ENCODE data around the gene PRPF6. TPM values are rescaled to one million over a fixed set of nuclear protein-coding genes. Genes with fewer than 3 reads are reported as not detected.
A peak's percentile ranks its signal among the peaks of the same experiment; 100 is the strongest.

The PRPF6 gene
- polyA plus RNA-seq, 2 of the 4 experiments (the other 2 are of a cell fraction) = 42.8 to 47.2 TPM

DNA sequence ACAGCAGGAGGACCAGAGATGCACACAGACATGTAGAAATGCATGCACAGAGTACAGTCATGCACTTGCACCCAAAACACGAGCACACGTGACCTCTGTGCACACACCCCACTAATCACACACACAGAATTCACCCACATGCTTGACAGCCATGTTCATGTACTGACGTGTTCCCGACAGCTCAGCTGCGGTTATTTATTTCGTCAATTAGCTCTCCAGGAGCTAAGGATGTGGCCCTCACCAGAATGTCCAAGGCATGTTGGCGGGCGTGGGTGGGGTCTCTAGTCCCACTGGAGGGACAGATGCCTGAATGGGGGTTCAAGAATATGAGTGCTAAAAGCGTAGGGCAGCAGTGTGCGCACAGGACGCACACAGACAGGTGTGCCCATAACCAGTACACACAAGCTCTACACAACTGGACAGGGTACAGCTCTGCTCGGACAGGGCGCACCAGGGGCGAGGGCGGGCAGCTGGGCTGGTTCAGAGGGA lies 571 bp upstream of the PRPF6 start:
- H3K27ac ChIP-seq = peak overlapping the region; percentile 94 to 95
- H3K9me3 ChIP-seq = no peaks in the 10 kb centered on the region
- ChIA-PET CTCF (interaction anchor here (0.6 to 3.3 kb wide), 44 partner anchors 8 to 483 kb away, joined by 3 to 27 read pairs (median 4); partner anchors contain the start of genes ARFRP1, C20orf204, OPRL1 and PTK6), POLR2A (interaction anchor here (0.5 to 1.2 kb wide), 31 partner anchors 10 to 460 kb away, joined by 3 to 17 read pairs (median 4); partner anchors contain the start of genes ABHD16B, ARFRP1, GMEB2 and OPRL1)
- peak overlapping the region; percentile 81 for H3K4me2 ChIP-seq
- WGBS (ENCODE audit: missing lambda C conversion rate) = 93% methylated on average over 15 of the region's 15 CpGs
- FAIRE-seq (no peak), ATAC-seq (peak; percentile 51 to 66; a peak in 4 of 6 replicates), DNase-seq (ENCODE audit: low read depth in 1 of 2, low spot score in 1 of 2) (no peak)
- H3K4me1 ChIP-seq = peaks cover 34% of the 10 kb centered on the region
- TF ChIP-seq HOXB5 (CRISPR knock-in tag; IDR thresholded peaks at IDR 0.05) = no peak
- TF ChIP-seq FOSL2 (IDR thresholded peaks at IDR 0.05) = no peak
- no peak for TF ChIP-seq FOSL2 (CRISPR knock-in tag; IDR thresholded peaks at IDR 0.05)
- no peak for TF ChIP-seq RARB (CRISPR knock-in tag; IDR thresholded peaks at IDR 0.05)
- TF ChIP-seq, protein P1, sequence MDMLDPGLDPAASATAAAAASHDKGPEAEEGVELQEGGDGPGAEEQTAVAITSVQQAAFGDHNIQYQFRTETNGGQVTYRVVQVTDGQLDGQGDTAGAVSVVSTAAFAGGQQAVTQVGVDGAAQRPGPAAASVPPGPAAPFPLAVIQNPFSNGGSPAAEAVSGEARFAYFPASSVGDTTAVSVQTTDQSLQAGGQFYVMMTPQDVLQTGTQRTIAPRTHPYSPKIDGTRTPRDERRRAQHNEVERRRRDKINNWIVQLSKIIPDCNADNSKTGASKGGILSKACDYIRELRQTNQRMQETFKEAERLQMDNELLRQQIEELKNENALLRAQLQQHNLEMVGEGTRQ (IDR thresholded peaks at IDR 0.05) = no peak
- TF ChIP-seq, protein P2, sequence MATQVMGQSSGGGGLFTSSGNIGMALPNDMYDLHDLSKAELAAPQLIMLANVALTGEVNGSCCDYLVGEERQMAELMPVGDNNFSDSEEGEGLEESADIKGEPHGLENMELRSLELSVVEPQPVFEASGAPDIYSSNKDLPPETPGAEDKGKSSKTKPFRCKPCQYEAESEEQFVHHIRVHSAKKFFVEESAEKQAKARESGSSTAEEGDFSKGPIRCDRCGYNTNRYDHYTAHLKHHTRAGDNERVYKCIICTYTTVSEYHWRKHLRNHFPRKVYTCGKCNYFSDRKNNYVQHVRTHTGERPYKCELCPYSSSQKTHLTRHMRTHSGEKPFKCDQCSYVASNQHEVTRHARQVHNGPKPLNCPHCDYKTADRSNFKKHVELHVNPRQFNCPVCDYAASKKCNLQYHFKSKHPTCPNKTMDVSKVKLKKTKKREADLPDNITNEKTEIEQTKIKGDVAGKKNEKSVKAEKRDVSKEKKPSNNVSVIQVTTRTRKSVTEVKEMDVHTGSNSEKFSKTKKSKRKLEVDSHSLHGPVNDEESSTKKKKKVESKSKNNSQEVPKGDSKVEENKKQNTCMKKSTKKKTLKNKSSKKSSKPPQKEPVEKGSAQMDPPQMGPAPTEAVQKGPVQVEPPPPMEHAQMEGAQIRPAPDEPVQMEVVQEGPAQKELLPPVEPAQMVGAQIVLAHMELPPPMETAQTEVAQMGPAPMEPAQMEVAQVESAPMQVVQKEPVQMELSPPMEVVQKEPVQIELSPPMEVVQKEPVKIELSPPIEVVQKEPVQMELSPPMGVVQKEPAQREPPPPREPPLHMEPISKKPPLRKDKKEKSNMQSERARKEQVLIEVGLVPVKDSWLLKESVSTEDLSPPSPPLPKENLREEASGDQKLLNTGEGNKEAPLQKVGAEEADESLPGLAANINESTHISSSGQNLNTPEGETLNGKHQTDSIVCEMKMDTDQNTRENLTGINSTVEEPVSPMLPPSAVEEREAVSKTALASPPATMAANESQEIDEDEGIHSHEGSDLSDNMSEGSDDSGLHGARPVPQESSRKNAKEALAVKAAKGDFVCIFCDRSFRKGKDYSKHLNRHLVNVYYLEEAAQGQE (IDR thresholded peaks at IDR 0.05) = no peak
- no peak for TF ChIP-seq RAD21 (conservative IDR thresholded peaks at IDR 0.05 in 1 of 2, IDR thresholded peaks at IDR 0.05 in 1 of 2)
- TF ChIP-seq EP300 (IDR thresholded peaks at IDR 0.05) = no peak
- no peak for TF ChIP-seq NFE2L2 (conservative IDR thresholded peaks at IDR 0.05; ENCODE audit: low read length)
- no peak for TF ChIP-seq MAZ (IDR thresholded peaks at IDR 0.05; ENCODE audit: borderline replicate concordance, low read depth, low read length)
- no peak for TF ChIP-seq RFX5 (IDR thresholded peaks at IDR 0.05)
- no peak for TF ChIP-seq JUN (IDR thresholded peaks at IDR 0.05)
- no peak for TF ChIP-seq CHD2 (IDR thresholded peaks at IDR 0.05; ENCODE audit: low read length, partially characterized antibody)
- TF ChIP-seq ZNF302 (CRISPR knock-in tag; IDR thresholded peaks at IDR 0.05) = no peak
- no peak for TF ChIP-seq MAFK (IDR thresholded peaks at IDR 0.05; ENCODE audit: partially characterized antibody)
- TF ChIP-seq, protein P3, sequence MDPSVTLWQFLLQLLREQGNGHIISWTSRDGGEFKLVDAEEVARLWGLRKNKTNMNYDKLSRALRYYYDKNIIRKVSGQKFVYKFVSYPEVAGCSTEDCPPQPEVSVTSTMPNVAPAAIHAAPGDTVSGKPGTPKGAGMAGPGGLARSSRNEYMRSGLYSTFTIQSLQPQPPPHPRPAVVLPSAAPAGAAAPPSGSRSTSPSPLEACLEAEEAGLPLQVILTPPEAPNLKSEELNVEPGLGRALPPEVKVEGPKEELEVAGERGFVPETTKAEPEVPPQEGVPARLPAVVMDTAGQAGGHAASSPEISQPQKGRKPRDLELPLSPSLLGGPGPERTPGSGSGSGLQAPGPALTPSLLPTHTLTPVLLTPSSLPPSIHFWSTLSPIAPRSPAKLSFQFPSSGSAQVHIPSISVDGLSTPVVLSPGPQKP (IDR thresholded peaks at IDR 0.05; ENCODE audit: low read depth, low read length) = no peak
- TF ChIP-seq BHLHE40 (IDR thresholded peaks at IDR 0.05; ENCODE audit: low read depth, low read length) = no peak
- no peak for TF ChIP-seq NPAS2 (CRISPR knock-in tag; IDR thresholded peaks at IDR 0.05; ENCODE audit: borderline replicate concordance)
- TF ChIP-seq, protein P4, sequence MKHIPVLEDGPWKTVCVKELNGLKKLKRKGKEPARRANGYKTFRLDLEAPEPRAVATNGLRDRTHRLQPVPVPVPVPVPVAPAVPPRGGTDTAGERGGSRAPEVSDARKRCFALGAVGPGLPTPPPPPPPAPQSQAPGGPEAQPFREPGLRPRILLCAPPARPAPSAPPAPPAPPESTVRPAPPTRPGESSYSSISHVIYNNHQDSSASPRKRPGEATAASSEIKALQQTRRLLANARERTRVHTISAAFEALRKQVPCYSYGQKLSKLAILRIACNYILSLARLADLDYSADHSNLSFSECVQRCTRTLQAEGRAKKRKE (CRISPR knock-in tag; IDR thresholded peaks at IDR 0.05; ENCODE audit: low read depth) = no peak
- no peak for TF ChIP-seq NR3C1 (IDR thresholded peaks at IDR 0.05)
- peak overlapping the region; percentile 93 for H3K4me3 ChIP-seq

DNA sequence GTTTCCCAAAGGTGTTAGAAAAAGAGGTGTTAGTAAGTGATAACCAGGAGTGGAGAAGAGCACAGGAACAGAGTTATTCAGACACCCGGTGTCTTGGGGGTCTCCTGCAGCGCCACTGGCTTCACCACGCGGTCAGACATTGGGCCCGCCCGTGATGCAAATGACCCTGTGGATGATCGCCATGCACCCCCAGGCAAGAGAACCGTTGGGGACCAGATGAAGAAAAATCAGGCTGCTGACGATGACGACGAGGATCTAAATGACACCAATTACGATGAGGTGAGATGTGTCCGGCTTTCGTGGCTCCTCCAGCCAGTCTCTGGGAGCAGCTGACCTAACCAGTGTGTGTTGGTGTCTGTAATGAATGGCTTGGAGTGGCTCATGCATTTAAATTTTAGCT lies 2.0 kb downstream of the PRPF6 start:
- no peak overlapping the region for H3K27ac ChIP-seq
- ChIA-PET CTCF (interaction anchor here (0.7 to 3.2 kb wide), 5 partner anchors 9 to 87 kb away, joined by 3 to 20 read pairs (median 6); no protein-coding TSS in a partner anchor), POLR2A (interaction anchor here (0.6 to 1.6 kb wide), 2 partner anchors 55 to 118 kb away, joined by 3 to 5 read pairs; partner anchors contain the start of gene TPD52L2)
- no peaks in the 10 kb centered on the region for H3K9me3 ChIP-seq
- TF ChIP-seq HEYL (CRISPR knock-in tag; IDR thresholded peaks at IDR 0.05) (no peak), KDM5A (IDR thresholded peaks at IDR 0.05) (no peak), RARB (CRISPR knock-in tag; IDR thresholded peaks at IDR 0.05) (no peak), JUNB (IDR thresholded peaks at IDR 0.05) (no peak), GATA3 (IDR thresholded peaks at IDR 0.05; ENCODE audit: borderline replicate concordance) (no peak)
- no peak overlapping the region for H3K4me3 ChIP-seq
- ATAC-seq (no peak), FAIRE-seq (no peak), DNase-seq (ENCODE audit: low read depth in 1 of 2, low spot score in 1 of 2) (no peak)
- H3K4me2 ChIP-seq = peak overlapping the region; percentile 87; the same call in 1 of the 3 replicates
- H3K4me1 ChIP-seq = peaks cover 24% of the 10 kb centered on the region
- 94% methylated on average over 14 of the region's 14 CpGs for WGBS (ENCODE audit: missing lambda C conversion rate)
